ENCODE results near the gene ACOT11.
"Not testable (repeated sequence)": the region's sequence is repeated elsewhere in the genome, so short reads cannot be mapped to it uniquely, and the experiment has no call there.

The ACOT11 gene

GRCh38 chr1:54502342-54502741 lies 45.7 kb upstream of the ACOT11 start:
- no peak overlapping the region for H3K4me3 ChIP-seq
- DNase-seq (ENCODE audit: low spot score): no peak
- H3K27ac ChIP-seq: no peak overlapping the region
- no peak for TF ChIP-seq CTCF (IDR thresholded peaks at IDR 0.05)

DNA sequence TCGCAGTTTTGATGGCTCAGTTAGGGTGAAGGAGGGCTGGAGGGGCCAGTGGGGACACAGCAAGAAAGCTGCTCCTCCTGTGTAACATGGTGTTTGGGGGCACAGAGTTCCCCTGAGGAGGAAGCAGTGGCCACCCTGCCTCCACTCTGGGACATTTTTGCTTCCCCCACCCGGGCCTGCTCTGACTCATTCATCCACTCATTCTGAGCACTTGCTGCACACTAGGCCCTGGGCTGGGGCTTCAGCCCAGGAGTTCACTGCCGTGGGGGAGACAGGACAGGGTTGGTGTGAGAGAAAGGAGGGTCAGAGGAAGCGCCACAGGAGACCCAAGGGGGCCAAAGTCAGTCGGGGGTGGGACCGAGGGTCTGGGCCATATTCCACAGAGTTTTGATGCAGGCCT lies 41.4 kb upstream of the ACOT11 start:
- no peak for DNase-seq (ENCODE audit: low spot score)
- no peak overlapping the region for H3K27ac ChIP-seq
- TF ChIP-seq CTCF (IDR thresholded peaks at IDR 0.05): no peak
- no peak overlapping the region for H3K4me3 ChIP-seq

GRCh38 chr1:54507033-54507870 lies 40.8 kb upstream of the ACOT11 start:
- TF ChIP-seq CTCF (IDR thresholded peaks at IDR 0.05): no peak
- Histone ChIP-seq H3K27ac (no peak overlapping the region), H3K4me3 (no peak overlapping the region)
- DNase-seq (ENCODE audit: low spot score): no peak

DNA sequence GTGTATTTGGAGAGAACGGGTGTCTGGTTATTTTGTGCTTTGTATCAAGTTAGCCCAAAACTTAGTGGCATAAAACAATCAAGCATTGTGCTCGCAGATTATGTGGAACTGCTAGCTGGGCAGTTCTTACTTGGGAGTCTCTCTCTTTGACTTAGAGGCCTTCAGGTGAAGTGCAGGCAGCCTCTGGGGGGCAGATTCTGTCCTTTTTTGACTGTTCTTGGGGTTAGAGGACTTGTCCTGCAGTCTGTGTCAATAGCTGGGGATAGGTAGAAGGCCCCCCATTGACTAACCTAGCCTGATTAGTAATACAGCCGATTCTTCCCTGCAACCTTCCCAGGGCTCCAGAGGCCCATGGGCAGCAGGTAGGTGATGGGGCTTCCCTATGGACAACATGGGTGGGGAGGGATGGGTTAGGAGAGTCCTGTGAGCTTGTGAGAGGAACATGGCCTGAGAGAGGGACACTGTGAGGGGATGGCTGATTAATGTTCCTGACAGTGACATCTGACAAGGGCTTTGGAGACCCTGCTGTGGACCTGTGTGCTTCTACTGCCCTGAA lies 37.2 kb upstream of the ACOT11 start:
- DNase-seq (ENCODE audit: low spot score): no peak
- TF ChIP-seq CTCF (IDR thresholded peaks at IDR 0.05): no peak
- Histone ChIP-seq H3K4me3 (no peak overlapping the region), H3K27ac (no peak overlapping the region)

DNA sequence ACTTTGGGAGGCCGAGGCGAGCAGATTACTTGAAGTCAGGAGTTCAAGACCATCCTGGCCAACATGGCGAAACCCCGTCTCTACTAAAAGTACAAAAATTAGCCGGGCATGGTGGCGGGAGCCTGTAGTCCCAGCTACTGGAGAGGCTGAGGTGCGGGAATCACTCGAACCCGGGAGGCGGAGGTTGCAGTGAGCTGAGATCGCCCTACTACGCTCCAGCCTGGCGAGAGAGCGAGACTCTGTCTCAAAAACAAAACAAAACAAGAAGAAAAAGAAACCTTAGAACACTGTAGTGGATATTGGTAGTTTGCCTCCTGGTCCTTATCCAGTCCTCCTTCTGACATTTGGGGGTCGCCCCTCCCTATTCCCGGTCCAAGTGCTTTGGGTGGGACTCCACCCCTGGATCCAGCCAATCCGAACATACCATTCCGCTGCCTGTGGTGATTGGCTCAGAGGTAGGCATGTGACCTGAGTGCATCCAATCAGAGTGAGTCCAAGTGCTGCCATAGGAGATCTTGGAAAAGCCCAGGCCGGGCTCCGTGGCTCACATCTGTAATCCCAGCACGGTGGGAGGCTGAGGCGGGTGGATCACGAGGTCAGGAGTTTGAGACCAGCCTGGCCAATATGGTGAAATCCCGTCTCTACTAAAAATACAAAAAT lies 34.0 kb upstream of the ACOT11 start:
- not testable (repeated sequence) for DNase-seq (ENCODE audit: low spot score); H3K4me3 ChIP-seq; H3K27ac ChIP-seq

DNA sequence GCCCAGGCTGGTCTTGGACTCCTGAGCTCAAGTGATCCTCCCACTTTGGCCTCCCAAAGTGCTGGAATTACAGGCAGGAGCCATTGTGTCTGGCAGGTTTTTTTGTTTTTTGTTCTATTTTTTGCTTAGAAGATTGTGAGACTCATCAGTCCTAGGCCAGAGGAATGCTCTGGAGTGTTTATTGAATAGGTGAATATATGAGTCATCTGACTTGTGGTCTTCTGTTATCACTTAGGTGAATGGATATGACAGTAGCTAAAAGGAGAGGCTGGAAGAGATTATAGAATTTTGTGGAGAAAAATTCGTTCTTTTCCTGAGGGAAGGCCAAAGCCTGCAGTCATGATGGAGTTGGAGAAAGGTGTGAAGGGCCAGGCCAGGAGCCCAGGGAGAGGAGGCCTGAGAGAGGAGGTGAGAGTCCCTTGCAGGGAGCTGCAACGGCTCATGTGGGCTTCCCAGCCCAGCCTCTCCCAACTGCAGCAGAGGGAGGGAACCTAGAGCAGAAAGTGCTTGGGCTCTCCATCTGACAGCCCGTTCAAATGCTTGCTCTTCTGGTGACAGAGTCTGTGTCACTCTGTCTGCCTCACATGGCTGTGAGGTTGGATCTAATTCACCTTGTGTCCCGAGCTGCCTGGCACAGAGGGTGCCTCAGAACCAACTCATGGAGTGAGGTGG lies 31.6 kb upstream of the ACOT11 start:
- TF ChIP-seq CTCF (IDR thresholded peaks at IDR 0.05): no peak
- no peak for DNase-seq (ENCODE audit: low spot score)
- Histone ChIP-seq H3K27ac (no peak overlapping the region), H3K4me3 (no peak overlapping the region)

- H3K27ac ChIP-seq: no peak overlapping the region
- DNase-seq (ENCODE audit: low spot score): no peak
- TF ChIP-seq CTCF (IDR thresholded peaks at IDR 0.05): no peak
- H3K4me3 ChIP-seq: no peak overlapping the region
Observed at GRCh38 chr1:54517496-54517895, 30.5 kb upstream of the ACOT11 start.

All from coronary artery (tissue), 2 donors.